Astrocyte of the cerebellum (primary cell): ENCODE results near the gene OTUB2.

Source experiments
- DNase-seq: peaks from one replicate; pipeline ENCODE4 v3.0.0-alpha.2; 2011; ENCODE audit warnings: low read depth
- H3K4me3 ChIP-seq: 2 replicates; pipeline ENCODE4 v1.5.1; 2011; ENCODE audit warnings: mild to moderate bottlenecking, low read depth, low read length, moderate library complexity
- in situ Hi-C: cut with HindIII; loops from 2 replicates; pipeline ENCODE4 v1.10.0; 2017; ENCODE audit warnings: low sequenced_read_pairs
- TF ChIP-seq, protein P1 (sequence below): IDR thresholded peaks from 2 replicates; pipeline ENCODE4 v1.5.1; 2012; ENCODE audit warnings: low read length, low read depth, moderate library complexity, mild to moderate bottlenecking; ENCODE audit errors: missing control alignments

OTUB2 gene

DNA sequence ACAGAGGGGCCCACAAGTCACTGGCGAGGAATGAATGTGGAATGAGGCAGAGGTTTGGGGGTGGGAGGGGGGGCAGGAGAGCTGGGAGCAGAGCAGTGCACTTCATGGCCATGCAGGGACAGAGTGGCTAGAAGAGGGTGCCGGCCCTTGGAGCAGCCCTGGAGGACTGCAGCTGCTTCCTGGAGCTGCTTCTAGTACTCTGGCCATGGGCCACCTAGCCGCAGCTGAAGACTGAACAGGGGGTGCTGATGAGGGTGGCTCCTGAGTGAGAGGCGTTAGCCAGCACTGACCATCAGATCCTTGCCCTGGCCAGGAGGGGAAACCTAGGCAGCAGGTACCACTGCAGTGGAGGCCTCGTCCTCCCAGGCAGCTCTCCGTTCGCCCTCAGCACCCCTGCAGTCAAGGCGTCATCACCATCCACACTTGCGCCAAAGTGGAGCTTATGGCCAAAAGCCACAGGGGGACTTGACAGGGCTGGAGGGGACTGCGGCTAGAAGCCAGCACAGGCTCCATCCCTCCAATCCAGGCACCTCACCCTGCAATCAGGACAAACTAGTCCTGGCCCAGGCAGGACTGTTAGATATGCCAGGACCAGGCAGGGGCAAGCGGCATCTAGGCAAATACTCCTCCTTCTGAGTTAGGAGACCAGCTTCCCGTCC, 16.4 kb downstream of the OTUB2 start:
- no peak for DNase-seq
- in situ Hi-C loops: no loop called here
- TF ChIP-seq, protein P1, sequence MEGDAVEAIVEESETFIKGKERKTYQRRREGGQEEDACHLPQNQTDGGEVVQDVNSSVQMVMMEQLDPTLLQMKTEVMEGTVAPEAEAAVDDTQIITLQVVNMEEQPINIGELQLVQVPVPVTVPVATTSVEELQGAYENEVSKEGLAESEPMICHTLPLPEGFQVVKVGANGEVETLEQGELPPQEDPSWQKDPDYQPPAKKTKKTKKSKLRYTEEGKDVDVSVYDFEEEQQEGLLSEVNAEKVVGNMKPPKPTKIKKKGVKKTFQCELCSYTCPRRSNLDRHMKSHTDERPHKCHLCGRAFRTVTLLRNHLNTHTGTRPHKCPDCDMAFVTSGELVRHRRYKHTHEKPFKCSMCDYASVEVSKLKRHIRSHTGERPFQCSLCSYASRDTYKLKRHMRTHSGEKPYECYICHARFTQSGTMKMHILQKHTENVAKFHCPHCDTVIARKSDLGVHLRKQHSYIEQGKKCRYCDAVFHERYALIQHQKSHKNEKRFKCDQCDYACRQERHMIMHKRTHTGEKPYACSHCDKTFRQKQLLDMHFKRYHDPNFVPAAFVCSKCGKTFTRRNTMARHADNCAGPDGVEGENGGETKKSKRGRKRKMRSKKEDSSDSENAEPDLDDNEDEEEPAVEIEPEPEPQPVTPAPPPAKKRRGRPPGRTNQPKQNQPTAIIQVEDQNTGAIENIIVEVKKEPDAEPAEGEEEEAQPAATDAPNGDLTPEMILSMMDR: no peak
- no peak overlapping the region for H3K4me3 ChIP-seq

DNA sequence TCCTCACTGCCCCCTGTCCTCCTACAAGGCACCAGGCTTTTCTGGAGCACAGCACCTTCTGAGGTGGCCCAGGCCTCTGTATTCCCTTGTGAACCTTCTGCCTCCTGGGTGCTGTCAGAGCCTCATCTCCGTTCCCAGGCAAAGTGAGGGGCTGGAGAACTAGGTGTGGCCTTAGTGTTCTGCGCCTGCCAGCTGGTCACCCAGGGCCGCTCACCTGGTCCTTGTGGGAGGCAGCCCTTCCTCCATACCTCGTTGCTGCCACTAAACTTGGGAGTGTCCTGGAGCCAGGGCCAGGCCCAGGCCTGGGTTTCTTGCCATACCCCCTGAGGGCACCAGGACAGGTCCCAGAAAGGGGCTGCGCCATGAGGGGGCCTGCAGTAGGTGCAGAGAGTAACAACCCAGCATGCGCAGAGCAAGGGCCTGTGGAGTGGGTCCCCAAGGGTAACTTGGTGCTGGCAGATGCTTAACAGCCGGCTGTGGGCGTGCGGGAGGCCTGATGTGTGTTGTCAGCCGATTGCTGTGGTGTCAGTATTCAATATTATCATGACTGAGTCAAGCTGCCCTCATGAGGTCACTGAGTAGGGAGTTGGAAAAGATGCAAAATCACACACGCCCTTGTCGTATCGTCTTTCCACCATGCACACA, 17.1 kb downstream of the OTUB2 start:
- TF ChIP-seq, protein P1: no peak
- in situ Hi-C loops: no loop called here
- DNase-seq: no peak
- H3K4me3 ChIP-seq: no peak overlapping the region

DNA sequence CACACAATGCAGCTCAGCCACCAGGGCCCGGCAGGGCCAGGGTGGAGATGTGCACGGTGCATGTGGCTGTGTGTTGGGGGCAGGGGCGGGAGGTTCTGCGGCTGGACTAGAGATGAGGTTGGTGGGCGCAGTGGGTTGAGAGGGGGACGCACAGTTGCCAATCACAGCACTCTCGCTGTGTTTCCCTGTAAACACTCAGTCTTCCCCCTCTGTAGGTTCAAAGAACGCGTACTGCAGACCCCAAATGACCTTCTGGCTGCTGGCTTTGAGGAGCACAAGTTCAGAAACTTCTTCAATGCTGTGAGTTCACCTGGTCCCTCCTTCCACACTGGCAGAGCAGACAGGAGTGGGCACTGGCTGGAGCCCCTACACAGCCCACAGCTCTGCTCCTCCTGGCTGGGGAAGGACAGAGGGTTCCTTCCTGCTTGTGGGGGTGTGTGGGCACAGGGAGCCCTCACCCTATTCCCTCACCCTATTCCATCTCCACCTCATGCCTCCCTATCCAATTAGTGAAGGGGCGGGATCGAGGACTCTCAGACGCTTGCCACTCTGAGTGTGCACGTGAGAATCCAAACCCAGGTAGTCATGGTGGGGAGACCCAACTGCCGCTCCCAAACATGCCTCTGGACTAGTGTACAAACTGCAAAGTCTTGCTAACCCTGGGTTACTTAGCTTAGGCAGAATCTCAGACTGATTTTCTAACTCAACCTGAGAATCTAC, 17.8 kb downstream of the OTUB2 start:
- in situ Hi-C loops: no loop called here
- DNase-seq: no peak
- TF ChIP-seq, protein P1: no peak
- no peak overlapping the region for H3K4me3 ChIP-seq

DNA sequence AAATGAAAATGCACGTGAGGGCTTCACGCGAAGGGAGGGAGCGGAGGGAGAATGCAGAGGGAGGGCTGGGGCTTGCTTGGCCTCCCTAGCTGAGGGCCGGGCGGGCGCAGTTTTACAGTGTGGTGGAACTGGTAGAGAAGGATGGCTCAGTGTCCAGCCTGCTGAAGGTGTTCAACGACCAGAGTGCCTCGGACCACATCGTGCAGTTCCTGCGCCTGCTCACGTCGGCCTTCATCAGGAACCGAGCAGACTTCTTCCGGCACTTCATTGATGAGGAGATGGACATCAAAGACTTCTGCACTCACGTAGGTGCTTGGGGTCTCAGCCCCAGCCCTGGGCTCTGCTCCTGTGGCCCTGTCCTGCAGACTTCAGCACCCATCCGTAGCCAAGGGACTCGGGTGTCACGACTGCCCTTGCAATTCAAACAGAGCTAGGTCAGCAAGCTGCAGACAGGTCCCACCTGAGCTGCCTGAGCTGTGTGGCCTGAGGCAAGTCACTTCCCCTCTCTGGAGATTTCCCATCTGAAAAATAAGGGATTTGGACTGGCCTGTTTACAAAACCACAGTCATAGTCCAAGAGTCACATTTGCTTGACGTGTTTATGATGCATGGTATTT, 18.4 kb downstream of the OTUB2 start:
- H3K4me3 ChIP-seq: no peak overlapping the region
- in situ Hi-C loops: no loop called here
- TF ChIP-seq, protein P1: no peak
- no peak for DNase-seq

DNA sequence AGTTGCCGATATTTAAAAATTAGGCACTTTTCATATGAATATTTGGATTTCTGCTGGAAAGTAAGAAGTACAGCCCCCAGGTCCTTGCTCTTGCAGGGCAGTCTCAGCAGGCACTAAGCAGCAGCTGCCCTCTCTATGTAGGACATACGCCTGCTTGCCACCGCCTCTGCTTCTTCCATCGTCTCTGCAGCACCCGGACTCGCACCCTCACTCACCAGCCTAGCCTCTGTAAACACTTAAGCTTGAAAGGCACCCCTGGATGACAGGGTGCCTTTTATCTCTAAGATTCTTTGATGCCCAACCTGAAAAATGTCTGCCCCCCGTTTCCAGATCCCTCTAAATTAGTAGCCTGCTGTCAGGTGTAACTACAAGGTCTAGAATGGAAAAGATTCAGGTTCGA, 19.0 kb downstream of the OTUB2 start:
- in situ Hi-C loops: no loop called here

More for the DNA sequence above, 19.0 kb downstream of the OTUB2 start:
- DNase-seq: no peak
- TF ChIP-seq, protein P1: no peak
- no peak overlapping the region for H3K4me3 ChIP-seq
